ENCODE results near the gene PHF21A. TPM values are rescaled to one million over a fixed set of nuclear protein-coding genes. Genes with fewer than 3 reads are reported as not detected.

Gene PHF21A
- total RNA-seq, 1 donor from 2014 or later, result 3.4 TPM

GRCh38 chr11:45913942-45914635 lies 207.2 kb downstream of the PHF21A start:
- H3K36me3 ChIP-seq (ENCODE audit: control insufficient read depth, insufficient read depth, low read length), result peaks cover 37% of the 10 kb centered on the region
- H3K4me3 ChIP-seq (ENCODE audit: low read depth, low read length), result no peak overlapping the region
- no peaks in the 10 kb centered on the region for H3K27me3 ChIP-seq (ENCODE audit: control insufficient read depth, insufficient read depth, low read length)
- DNase-seq (ENCODE audit: low read depth) (no peak), FAIRE-seq (no peak)
- TF ChIP-seq CTCF (IDR thresholded peaks at IDR 0.05; ENCODE audit: insufficient read depth, low read length, severe bottlenecking), result no peak

- Histone ChIP-seq H3K27me3 (ENCODE audit: control insufficient read depth, insufficient read depth, low read length) (no peaks in the 10 kb centered on the region), H3K4me3 (ENCODE audit: low read depth, low read length) (no peak overlapping the region), H3K36me3 (ENCODE audit: control insufficient read depth, insufficient read depth, low read length) (peaks cover 37% of the 10 kb centered on the region)
- DNase-seq (ENCODE audit: low read depth) (no peak), FAIRE-seq (no peak)
- TF ChIP-seq CTCF (IDR thresholded peaks at IDR 0.05; ENCODE audit: insufficient read depth, low read length, severe bottlenecking), result no peak
These were observed 207.7 kb downstream of the PHF21A start for GRCh38 chr11:45913514-45913913.

GRCh38 chr11:45910623-45911022 lies 210.6 kb downstream of the PHF21A start:
- no peak for FAIRE-seq

GRCh38 chr11:45909594-45910475 lies 211.4 kb downstream of the PHF21A start:
- DNase-seq (ENCODE audit: low read depth) (no peak), FAIRE-seq (no peak)
- peaks cover 28% of the 10 kb centered on the region for H3K36me3 ChIP-seq (ENCODE audit: control insufficient read depth, insufficient read depth, low read length)

More at GRCh38 chr11:45910623-45911022, 210.6 kb downstream of the PHF21A start:
- Histone ChIP-seq H3K36me3 (ENCODE audit: control insufficient read depth, insufficient read depth, low read length) (peaks cover 33% of the 10 kb centered on the region), H3K27me3 (ENCODE audit: control insufficient read depth, insufficient read depth, low read length) (no peaks in the 10 kb centered on the region), H3K4me3 (ENCODE audit: low read depth, low read length) (no peak overlapping the region)
- TF ChIP-seq CTCF (IDR thresholded peaks at IDR 0.05; ENCODE audit: insufficient read depth, low read length, severe bottlenecking), result no peak
- DNase-seq (ENCODE audit: low read depth), result no peak

GRCh38 chr11:45907911-45908370 lies 213.3 kb downstream of the PHF21A start:
- Histone ChIP-seq H3K27me3 (ENCODE audit: control insufficient read depth, insufficient read depth, low read length) (no peaks in the 10 kb centered on the region), H3K36me3 (ENCODE audit: control insufficient read depth, insufficient read depth, low read length) (peaks cover 13% of the 10 kb centered on the region), H3K4me3 (ENCODE audit: low read depth, low read length) (no peak overlapping the region)
- DNase-seq (ENCODE audit: low read depth), result no peak
- no peak for TF ChIP-seq CTCF (IDR thresholded peaks at IDR 0.05; ENCODE audit: insufficient read depth, low read length, severe bottlenecking)
- no peak for FAIRE-seq

More at GRCh38 chr11:45909594-45910475, 211.4 kb downstream of the PHF21A start:
- Histone ChIP-seq H3K27me3 (ENCODE audit: control insufficient read depth, insufficient read depth, low read length) (no peaks in the 10 kb centered on the region), H3K4me3 (ENCODE audit: low read depth, low read length) (no peak overlapping the region)
- TF ChIP-seq CTCF (IDR thresholded peaks at IDR 0.05; ENCODE audit: insufficient read depth, low read length, severe bottlenecking), result no peak

All from bronchial epithelial cell (primary cell).